Measurements from ENCODE around the gene PTPRN2. TPM values are rescaled to one million over a fixed set of nuclear protein-coding genes. Genes with fewer than 3 reads are reported as not detected.

The PTPRN2 gene
- total RNA-seq, 5 donors from 2014 or later (not counting 1 experiment from before 2014, with no cell fraction given): 0.60 to 1.7 (median 0.82) TPM

- H3K9me3 Mint-ChIP-seq: no peaks in the 10 kb centered on the region
- no peaks in the 10 kb centered on the region for H3K4me1 Mint-ChIP-seq
- CTCF ChIA-PET: no interaction called here
- POLR2A ChIA-PET: no interaction called here
- peaks cover 12 to 14% of the 10 kb centered on the region in 2 donors for H3K27me3 Mint-ChIP-seq
- ATAC-seq (replicated peaks in 1 of 4): no peak
- H3K27ac Mint-ChIP-seq: no peak overlapping the region
- H3K4me3 Mint-ChIP-seq: no peak overlapping the region
- H3K4me1 ChIP-seq (ENCODE audit: control insufficient read depth in 1 of 2, extremely low read depth in 1 of 2, insufficient read depth in 2 of 2, low read length in 2 of 2): no peaks in the 10 kb centered on the region
- no peak overlapping the region for H3K4me3 ChIP-seq (ENCODE audit: control insufficient read depth in 1 of 2, extremely low read depth in 1 of 2, low read length in 1 of 2)
- no peaks in the 10 kb centered on the region for H3K36me3 Mint-ChIP-seq
- H3K9me3 ChIP-seq: no peaks in the 10 kb centered on the region
- peaks cover 0 to 9% of the 10 kb centered on the region in 2 experiments for H3K27me3 ChIP-seq (replicated peaks in 1 of 2; ENCODE audit: control insufficient read depth in 2 of 2, extremely low read depth in 1 of 2, insufficient read depth in 2 of 2, low read length in 1 of 2)
- WGBS (ENCODE audit: insufficient coverage): 88% methylated on average over 12 of the region's 12 CpGs
- no peak overlapping the region for H3K27ac ChIP-seq (ENCODE audit: low read length)
- DNase-seq: no peak
- no peaks in the 10 kb centered on the region for H3K36me3 ChIP-seq (ENCODE audit: control insufficient read depth in 2 of 2, extremely low read depth in 1 of 2, insufficient read depth in 1 of 2, low read length in 1 of 2)
Measured at GRCh38 chr7:158473946-158474345, 113.7 kb downstream of the PTPRN2 start.

GRCh38 chr7:158473221-158473620, 114.4 kb downstream of the PTPRN2 start:
- H3K9me3 ChIP-seq: no peaks in the 10 kb centered on the region
- H3K27me3 ChIP-seq (replicated peaks in 1 of 2; ENCODE audit: control insufficient read depth in 2 of 2, extremely low read depth in 1 of 2, insufficient read depth in 2 of 2, low read length in 1 of 2): peaks cover 0 to 14% of the 10 kb centered on the region in 2 experiments
- ATAC-seq (replicated peaks in 1 of 4): no peak
- H3K9me3 Mint-ChIP-seq: no peaks in the 10 kb centered on the region
- CTCF ChIA-PET: no interaction called here
- H3K36me3 ChIP-seq (ENCODE audit: control insufficient read depth in 2 of 2, extremely low read depth in 1 of 2, insufficient read depth in 1 of 2, low read length in 1 of 2): no peaks in the 10 kb centered on the region
- no peak overlapping the region for H3K27ac ChIP-seq (ENCODE audit: low read length)
- 20% methylated on average over 2 of the region's 13 CpGs for WGBS (ENCODE audit: insufficient coverage)
- H3K4me3 ChIP-seq (ENCODE audit: control insufficient read depth in 1 of 2, extremely low read depth in 1 of 2, low read length in 1 of 2): no peak overlapping the region
- no peak overlapping the region for H3K27ac Mint-ChIP-seq
- H3K27me3 Mint-ChIP-seq: peaks cover 18 to 19% of the 10 kb centered on the region in 2 donors
- POLR2A ChIA-PET: no interaction called here
- no peak overlapping the region for H3K4me3 Mint-ChIP-seq
- H3K4me1 Mint-ChIP-seq: no peaks in the 10 kb centered on the region
- H3K4me1 ChIP-seq (ENCODE audit: control insufficient read depth in 1 of 2, extremely low read depth in 1 of 2, insufficient read depth in 2 of 2, low read length in 2 of 2): no peaks in the 10 kb centered on the region
- no peaks in the 10 kb centered on the region for H3K36me3 Mint-ChIP-seq
- no peak for DNase-seq

GRCh38 chr7:158472596-158472995, 115.0 kb downstream of the PTPRN2 start:
- 85% methylated on average over 11 of the region's 11 CpGs for WGBS (ENCODE audit: insufficient coverage)
- no peak overlapping the region for H3K27ac Mint-ChIP-seq
- ChIA-PET CTCF (no interaction called here), POLR2A (no interaction called here)
- DNase-seq: no peak
- no peak overlapping the region for H3K4me3 ChIP-seq (ENCODE audit: control insufficient read depth in 1 of 2, extremely low read depth in 1 of 2, low read length in 1 of 2)
- H3K36me3 Mint-ChIP-seq: no peaks in the 10 kb centered on the region
- H3K4me1 ChIP-seq (ENCODE audit: control insufficient read depth in 1 of 2, extremely low read depth in 1 of 2, insufficient read depth in 2 of 2, low read length in 2 of 2): no peaks in the 10 kb centered on the region
- H3K27me3 Mint-ChIP-seq: peaks cover 14 to 19% of the 10 kb centered on the region in 2 donors
- no peaks in the 10 kb centered on the region for H3K4me1 Mint-ChIP-seq
- H3K27ac ChIP-seq (ENCODE audit: low read length): no peak overlapping the region
- no peaks in the 10 kb centered on the region for H3K36me3 ChIP-seq (ENCODE audit: control insufficient read depth in 2 of 2, extremely low read depth in 1 of 2, insufficient read depth in 1 of 2, low read length in 1 of 2)
- no peaks in the 10 kb centered on the region for H3K9me3 ChIP-seq
- no peak for ATAC-seq (replicated peaks in 1 of 4)
- peaks cover 0 to 14% of the 10 kb centered on the region in 2 experiments for H3K27me3 ChIP-seq (replicated peaks in 1 of 2; ENCODE audit: control insufficient read depth in 2 of 2, extremely low read depth in 1 of 2, insufficient read depth in 2 of 2, low read length in 1 of 2)
- no peak overlapping the region for H3K4me3 Mint-ChIP-seq
- H3K9me3 Mint-ChIP-seq: no peaks in the 10 kb centered on the region

GRCh38 chr7:158471716-158472115, 115.9 kb downstream of the PTPRN2 start:
- Mint-ChIP-seq H3K27me3 (peaks cover 14 to 19% of the 10 kb centered on the region in 2 donors), H3K36me3 (no peaks in the 10 kb centered on the region), H3K9me3 (no peaks in the 10 kb centered on the region), H3K4me1 (no peaks in the 10 kb centered on the region), H3K4me3 (no peak overlapping the region), H3K27ac (no peak overlapping the region)
- ATAC-seq (replicated peaks in 1 of 4) (no peak), DNase-seq (no peak)
- no peaks in the 10 kb centered on the region for H3K36me3 ChIP-seq (ENCODE audit: control insufficient read depth in 2 of 2, extremely low read depth in 1 of 2, insufficient read depth in 1 of 2, low read length in 1 of 2)
- CTCF ChIA-PET: no interaction called here
- H3K4me3 ChIP-seq (ENCODE audit: control insufficient read depth in 1 of 2, extremely low read depth in 1 of 2, low read length in 1 of 2): no peak overlapping the region
- no peak overlapping the region for H3K27ac ChIP-seq (ENCODE audit: low read length)
- H3K27me3 ChIP-seq (replicated peaks in 1 of 2; ENCODE audit: control insufficient read depth in 2 of 2, extremely low read depth in 1 of 2, insufficient read depth in 2 of 2, low read length in 1 of 2): peaks cover 0 to 14% of the 10 kb centered on the region in 2 experiments
- H3K9me3 ChIP-seq: no peaks in the 10 kb centered on the region
- no peaks in the 10 kb centered on the region for H3K4me1 ChIP-seq (ENCODE audit: control insufficient read depth in 1 of 2, extremely low read depth in 1 of 2, insufficient read depth in 2 of 2, low read length in 2 of 2)
- POLR2A ChIA-PET: no interaction called here
- 94% methylated on average over 17 of the region's 18 CpGs for WGBS (ENCODE audit: insufficient coverage)

DNA sequence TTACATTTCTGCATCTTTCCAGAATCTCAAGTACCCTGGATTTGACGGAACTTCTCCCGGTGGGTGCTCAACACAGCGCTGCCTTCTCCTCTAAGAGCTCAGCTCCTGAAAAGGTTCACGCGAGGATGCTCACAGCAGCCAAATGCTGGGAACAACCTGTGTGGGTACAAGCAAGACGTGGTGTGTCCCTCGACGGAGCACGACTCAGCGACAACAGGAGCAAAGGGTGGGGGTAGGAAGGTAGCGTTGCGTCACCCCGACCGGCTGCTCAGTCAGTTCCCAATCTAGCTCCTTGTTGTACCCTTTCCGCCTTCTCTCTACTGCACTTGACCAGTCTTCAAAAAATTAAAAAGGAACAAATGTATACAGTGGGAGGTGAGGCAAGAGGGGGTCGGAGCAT, 117.3 kb downstream of the PTPRN2 start:
- peaks cover 14 to 19% of the 10 kb centered on the region in 2 donors for H3K27me3 Mint-ChIP-seq
- no peak for ATAC-seq (replicated peaks in 1 of 4)
- H3K36me3 Mint-ChIP-seq: no peaks in the 10 kb centered on the region

GRCh38 chr7:158469396-158470051, 118.1 kb downstream of the PTPRN2 start:
- ATAC-seq (replicated peaks in 1 of 4) (no peak), DNase-seq (no peak)
- ChIA-PET POLR2A (no interaction called here), CTCF (no interaction called here)
- H3K9me3 Mint-ChIP-seq: peaks cover 0 to 6% (median 2%) of the 10 kb centered on the region in 3 donors
- H3K27ac ChIP-seq (ENCODE audit: low read length): no peak overlapping the region
- WGBS (ENCODE audit: insufficient coverage): 100% methylated on average over 1 of the region's 8 CpGs
- H3K4me1 ChIP-seq (ENCODE audit: control insufficient read depth in 1 of 2, extremely low read depth in 1 of 2, insufficient read depth in 2 of 2, low read length in 2 of 2): no peaks in the 10 kb centered on the region
- H3K27me3 Mint-ChIP-seq: peaks cover 14 to 19% of the 10 kb centered on the region in 2 donors
- no peak overlapping the region for H3K4me3 Mint-ChIP-seq
- no peak overlapping the region for H3K4me3 ChIP-seq (ENCODE audit: control insufficient read depth in 1 of 2, extremely low read depth in 1 of 2, low read length in 1 of 2)
- no peaks in the 10 kb centered on the region for H3K4me1 Mint-ChIP-seq
- H3K27me3 ChIP-seq (replicated peaks in 1 of 2; ENCODE audit: control insufficient read depth in 2 of 2, extremely low read depth in 1 of 2, insufficient read depth in 2 of 2, low read length in 1 of 2): peaks cover 0 to 7% of the 10 kb centered on the region in 2 experiments
- no peak overlapping the region for H3K27ac Mint-ChIP-seq
- H3K36me3 ChIP-seq (ENCODE audit: control insufficient read depth in 2 of 2, extremely low read depth in 1 of 2, insufficient read depth in 1 of 2, low read length in 1 of 2): no peaks in the 10 kb centered on the region
- no peaks in the 10 kb centered on the region for H3K36me3 Mint-ChIP-seq
- H3K9me3 ChIP-seq: no peaks in the 10 kb centered on the region

More for the DNA sequence above, 117.3 kb downstream of the PTPRN2 start:
- Histone ChIP-seq H3K27me3 (replicated peaks in 1 of 2; ENCODE audit: control insufficient read depth in 2 of 2, extremely low read depth in 1 of 2, insufficient read depth in 2 of 2, low read length in 1 of 2) (peaks cover 0 to 10% of the 10 kb centered on the region in 2 experiments), H3K4me3 (ENCODE audit: control insufficient read depth in 1 of 2, extremely low read depth in 1 of 2, low read length in 1 of 2) (no peak overlapping the region), H3K27ac (ENCODE audit: low read length) (no peak overlapping the region), H3K4me1 (ENCODE audit: control insufficient read depth in 1 of 2, extremely low read depth in 1 of 2, insufficient read depth in 2 of 2, low read length in 2 of 2) (no peaks in the 10 kb centered on the region), H3K36me3 (ENCODE audit: control insufficient read depth in 2 of 2, extremely low read depth in 1 of 2, insufficient read depth in 1 of 2, low read length in 1 of 2) (no peaks in the 10 kb centered on the region), H3K9me3 (no peaks in the 10 kb centered on the region)
- H3K9me3 Mint-ChIP-seq: peaks cover 0 to under 1% (median 0%) of the 10 kb centered on the region in 3 donors
- no peak for DNase-seq
- no peaks in the 10 kb centered on the region for H3K4me1 Mint-ChIP-seq
- POLR2A ChIA-PET: no interaction called here
- WGBS (ENCODE audit: insufficient coverage): 82% methylated on average over 4 of the region's 16 CpGs
- no peak overlapping the region for H3K4me3 Mint-ChIP-seq
- CTCF ChIA-PET: no interaction called here
- H3K27ac Mint-ChIP-seq: no peak overlapping the region
